Endothelial cell of umbilical vein (primary cell): Measurements from ENCODE around the gene STXBP2. TPM values are rescaled to one million over a fixed set of nuclear protein-coding genes. Genes with fewer than 3 reads are reported as not detected.
A peak's percentile ranks its signal among the peaks of the same experiment; 100 is the strongest.

Experiments
- BruUV-seq: library from RNA; stranded (reverse); fragments of 400-500 nt; replicated peaks from 2 replicates; lab custom pipeline; 2021; lab: Mats Ljungman, UMichigan
- CTCF ChIA-PET: fragments of 300-600, 350-600 bp; sonication (Branson Sonifier 250); formaldehyde crosslinking; loops from one replicate; lab custom pipeline; 2021; ENCODE audit warnings: antibody characterized with exemption, inconsistent platforms; lab: Charles Lee
- POLR2A ChIA-PET: fragments of 300-600, 350-600 bp; sonication (Branson Sonifier 250); formaldehyde crosslinking; loops from one replicate; lab custom pipeline; 2021; ENCODE audit warnings: antibody characterized with exemption, inconsistent platforms; lab: Charles Lee
- DNase-seq: peaks from one replicate; pipeline ENCODE4 v3.0.0-alpha.2; 2011; ENCODE audit warnings: low read depth, low spot score
- FAIRE-seq: peaks from 2 replicates; lab custom pipeline; 2011; peaks lifted over from hg19 to GRCh38; lab: Jason Lieb, UNC
- H2AFZ ChIP-seq: 2 replicates; pipeline ENCODE4 v1.6.0; 2012; ENCODE audit warnings: low read depth, low read length, control low read depth, inconsistent platforms
- H3K27ac ChIP-seq: 2 replicates; pipeline ENCODE4 v1.5.1; 2011; ENCODE audit warnings: low read depth, mild to moderate bottlenecking, control low read depth, low read length, moderate library complexity; ENCODE audit not compliant: insufficient read depth
- H3K27me3 ChIP-seq, 2 experiments: 2 replicates each; pipeline versions ENCODE4 v1.6.0 to v1.6.1; 2011; ENCODE audit warnings: low read length in 2 of 2, mixed read lengths in 1 of 2; ENCODE audit not compliant: control insufficient read depth in 2 of 2, insufficient read depth in 2 of 2
- H3K36me3 ChIP-seq, 2 experiments: 2 replicates in 1 of 2; 3 replicates in 1 of 2; pipeline ENCODE4 v1.5.1; 2011; ENCODE audit warnings: low read length in 2 of 2, mild to moderate bottlenecking in 1 of 2, moderate library complexity in 1 of 2; ENCODE audit not compliant: control insufficient read depth in 2 of 2, insufficient read depth in 2 of 2; ENCODE audit errors: extremely low read depth in 1 of 2
- H3K4me1 ChIP-seq: 3 replicates; pipeline ENCODE4 v1.5.1; 2011; ENCODE audit warnings: mild to moderate bottlenecking, low read length; ENCODE audit not compliant: control insufficient read depth, insufficient read depth; ENCODE audit errors: extremely low read depth
- H3K4me2 ChIP-seq: 2 replicates; pipeline ENCODE4 v1.6.1; 2011; ENCODE audit warnings: low read length, control low read depth, mixed read lengths; ENCODE audit not compliant: insufficient read depth
- H3K4me3 ChIP-seq, 3 experiments: fragments of 200-600 bp in 1 of 3; sonication (generic), shearing (Covaris generic) in 1 of 3; replicated peaks in 1 of 3; 2 replicates each; pipeline ENCODE4 v1.5.1; 2011 to 2016; ENCODE audit warnings: control low read depth in 3 of 3, low read length in 3 of 3, mild to moderate bottlenecking in 2 of 3, inconsistent platforms in 1 of 3, low read depth in 1 of 3, moderate library complexity in 1 of 3; ENCODE audit not compliant: insufficient read depth in 1 of 3
- H3K79me2 ChIP-seq: 2 replicates; pipeline ENCODE4 v1.6.0; 2012; ENCODE audit warnings: low read length, inconsistent platforms; ENCODE audit not compliant: control insufficient read depth, insufficient read depth
- H3K9ac ChIP-seq: replicated peaks from 2 replicates; pipeline ENCODE3; 2011; ENCODE audit warnings: low read length, control low read depth; ENCODE audit not compliant: insufficient read depth; ENCODE audit errors: extremely low read depth
- H3K9me1 ChIP-seq: replicated peaks from 3 replicates; pipeline ENCODE4 v1.6.0; 2011; ENCODE audit warnings: mild to moderate bottlenecking, low read length; ENCODE audit not compliant: control insufficient read depth, insufficient read depth; ENCODE audit errors: extremely low read depth
- H3K9me3 ChIP-seq: replicated peaks from 2 replicates; pipeline ENCODE4 v1.5.1; 2012; ENCODE audit warnings: low read length, inconsistent platforms; ENCODE audit not compliant: control insufficient read depth, insufficient read depth
- H4K20me1 ChIP-seq: replicated peaks from 2 replicates; pipeline ENCODE3; 2011; ENCODE audit warnings: mild to moderate bottlenecking, low read length; ENCODE audit not compliant: control insufficient read depth, insufficient read depth; ENCODE audit errors: extremely low read depth
- EZH2 ChIP-seq: IDR thresholded peaks from 2 replicates; pipeline ENCODE4 v1.6.1; 2012; ENCODE audit warnings: borderline replicate concordance, low read depth, mild to moderate bottlenecking, moderate library complexity, low read length, inconsistent platforms; ENCODE audit not compliant: severe bottlenecking
- FOS ChIP-seq: IDR thresholded peaks from 2 replicates; pipeline ENCODE4 v1.6.1; 2011; ENCODE audit warnings: mild to moderate bottlenecking, low read length, moderate library complexity, borderline replicate concordance; ENCODE audit not compliant: insufficient read depth
- GATA2 ChIP-seq: IDR thresholded peaks from 2 replicates; pipeline ENCODE4 v1.7.0; 2011; ENCODE audit warnings: low read depth, mild to moderate bottlenecking, moderate library complexity, mixed read lengths, low read length; ENCODE audit not compliant: insufficient read length, insufficient read depth
- JUN ChIP-seq: IDR thresholded peaks from 2 replicates; pipeline ENCODE4 v1.6.1; 2011; ENCODE audit warnings: borderline replicate concordance, low read depth; ENCODE audit not compliant: insufficient read length, insufficient read depth
- MYC ChIP-seq: IDR thresholded peaks from one replicate; pipeline ENCODE4 v1.6.1; 2011; ENCODE audit warnings: mild to moderate bottlenecking, low read depth, low read length
- POLR2A ChIP-seq: IDR thresholded peaks from 2 replicates; pipeline ENCODE4 v1.6.1; 2012; ENCODE audit warnings: low read depth, mild to moderate bottlenecking, control low read depth, low read length
- POLR2AphosphoS5 ChIP-seq: IDR thresholded peaks from 2 replicates; pipeline ENCODE4 v1.6.1; 2012; ENCODE audit warnings: low read depth, mild to moderate bottlenecking, control low read depth, low read length, moderate library complexity; ENCODE audit not compliant: insufficient read depth
- dilution Hi-C: fragments of 300-500 bp; cut with MboI; formaldehyde crosslinking; loops from one replicate; pipeline ENCODE4 v1.15.0; 2019; ENCODE audit warnings: low sequenced_read_pairs; ENCODE audit not compliant: extremely low pct_ligation_motif_present
- intact Hi-C: fragments of 100-400 bp; cut with micrococcal nuclease; formaldehyde crosslinking; loops from one replicate; pipeline ENCODE4 v1.10.0; 2022
- polyA plus RNA-seq, 4 experiments: library from polyadenylated mRNA; depleted of rRNA in 3 of 4; stranded (reverse) in 3 of 4; unstranded in 1 of 4; fragments of >200 nt; gene quantifications; 2 replicates each; pipeline versions ENCODE4 v1.2.1 to v1.2.3, GENCODE V29; 2011 to 2012; ENCODE audit warnings: missing spikeins in 1 of 4
- total RNA-seq: library from RNA; stranded (reverse); gene quantifications from 2 replicates; pipeline ENCODE4 v1.2.3, GENCODE V29; 2021
- TF ChIP-seq, protein P1 (sequence below): IDR thresholded peaks from 2 replicates; pipeline ENCODE4 v1.6.1; 2011; ENCODE audit not compliant: insufficient read depth, insufficient read length
- TF ChIP-seq, protein P2 (sequence below), 2 donors: IDR thresholded peaks; 1 replicate in 1 of 2; 2 replicates in 1 of 2; pipeline ENCODE4 v1.5.1; 2011; ENCODE audit warnings: low read length in 2 of 2, mild to moderate bottlenecking in 2 of 2, moderate library complexity in 2 of 2, control low read depth in 1 of 2, inconsistent platforms in 1 of 2, low read depth in 1 of 2; ENCODE audit not compliant: insufficient read depth in 1 of 2; ENCODE audit errors: extremely low read depth in 1 of 2

Gene STXBP2
- total and polyA plus RNA-seq, 2 donors (not counting 3 experiments of a cell fraction or from before 2014, with no cell fraction given) = 70.0 to 105 TPM

DNA sequence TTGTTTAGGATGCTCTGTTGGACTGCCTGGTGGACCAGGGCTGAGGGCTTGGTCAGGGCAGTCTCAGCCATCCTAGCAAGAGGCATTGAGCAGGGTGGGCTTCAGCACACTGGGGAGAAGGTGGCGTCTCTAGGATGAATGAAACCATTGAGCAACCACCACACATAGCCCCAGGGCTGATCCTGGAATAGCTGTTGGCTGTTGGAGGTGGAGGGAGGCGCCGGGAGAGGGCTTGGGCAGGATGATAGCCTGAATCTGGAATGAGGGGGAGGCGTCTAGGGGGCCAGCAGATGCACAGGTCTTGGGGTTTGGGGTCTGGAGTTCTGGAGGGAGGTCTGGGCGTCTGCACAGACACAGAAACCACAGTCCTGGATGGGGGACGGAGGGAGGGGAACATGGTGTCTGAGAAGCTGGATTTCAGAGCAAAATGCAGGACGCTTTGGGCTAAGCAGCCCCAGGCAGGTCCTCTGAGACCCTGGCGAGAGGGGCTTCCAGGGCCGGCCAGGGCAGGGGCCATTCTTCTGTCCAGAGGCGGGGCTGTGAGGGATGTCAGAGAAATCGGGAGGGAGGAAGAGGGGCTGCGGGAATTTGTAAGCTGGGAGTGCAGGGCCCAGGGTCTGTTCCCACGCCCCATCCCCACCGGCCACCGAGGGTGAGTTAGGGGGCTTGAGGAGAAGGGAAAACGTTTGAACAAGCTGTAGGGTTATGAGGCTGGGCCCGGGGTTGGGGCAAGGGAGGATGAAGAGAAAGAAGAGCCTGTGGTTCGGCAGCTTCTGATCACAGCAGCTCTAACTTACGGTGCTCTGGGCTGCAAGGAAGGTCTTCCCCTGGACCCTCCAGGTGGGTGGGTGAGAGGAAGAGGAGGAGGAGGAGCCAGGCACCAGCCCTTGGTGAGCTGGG lies 48.9 kb downstream of the STXBP2 start:
- no TSS peak for BruUV-seq
- no peaks in the 10 kb centered on the region for H4K20me1 ChIP-seq
- POLR2A ChIA-PET = no interaction called here

DNA sequence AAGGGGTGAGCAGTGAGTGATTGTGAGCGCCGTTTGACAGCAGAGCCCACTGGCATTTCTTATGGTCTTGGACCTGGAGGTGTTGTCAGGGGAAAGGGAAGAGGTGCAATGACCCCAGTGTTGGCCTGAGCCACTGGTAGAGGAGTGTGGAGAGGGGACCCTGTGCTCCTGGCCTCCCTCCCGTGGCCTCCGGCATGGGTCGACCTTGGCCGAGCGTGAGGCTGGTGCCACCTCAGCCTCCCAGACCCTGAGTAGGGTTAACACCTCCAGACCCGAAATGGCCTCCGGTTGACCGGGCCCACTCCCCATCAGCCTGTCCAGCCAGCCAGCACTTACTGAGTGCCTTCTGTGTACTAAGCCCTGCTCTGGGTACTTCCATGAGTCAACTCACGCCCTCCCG lies 50.3 kb downstream of the STXBP2 start:
- no peaks in the 10 kb centered on the region for H3K27me3 ChIP-seq
- H3K36me3 ChIP-seq = peaks cover 0 to 3% of the 10 kb centered on the region in 2 experiments
- DNase-seq (no peak), FAIRE-seq (no peak)
- no peak overlapping the region for H3K4me3 ChIP-seq
- no TSS peak for BruUV-seq
- no peak overlapping the region for H3K4me2 ChIP-seq
- H2AFZ ChIP-seq = no peak overlapping the region
- H3K4me1 ChIP-seq = no peaks in the 10 kb centered on the region
- H3K9ac ChIP-seq = no peak overlapping the region
- H3K79me2 ChIP-seq = peaks cover 7% of the 10 kb centered on the region
- ChIA-PET POLR2A (no interaction called here), CTCF (no interaction called here)
- TF ChIP-seq JUN (no peak), POLR2A (no peak), POLR2AphosphoS5 (no peak), FOS (no peak), EZH2 (no peak), GATA2 (no peak), MYC (no peak)
- TF ChIP-seq, protein P1, sequence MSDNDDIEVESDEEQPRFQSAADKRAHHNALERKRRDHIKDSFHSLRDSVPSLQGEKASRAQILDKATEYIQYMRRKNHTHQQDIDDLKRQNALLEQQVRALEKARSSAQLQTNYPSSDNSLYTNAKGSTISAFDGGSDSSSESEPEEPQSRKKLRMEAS = no peak
- TF ChIP-seq, protein P2, sequence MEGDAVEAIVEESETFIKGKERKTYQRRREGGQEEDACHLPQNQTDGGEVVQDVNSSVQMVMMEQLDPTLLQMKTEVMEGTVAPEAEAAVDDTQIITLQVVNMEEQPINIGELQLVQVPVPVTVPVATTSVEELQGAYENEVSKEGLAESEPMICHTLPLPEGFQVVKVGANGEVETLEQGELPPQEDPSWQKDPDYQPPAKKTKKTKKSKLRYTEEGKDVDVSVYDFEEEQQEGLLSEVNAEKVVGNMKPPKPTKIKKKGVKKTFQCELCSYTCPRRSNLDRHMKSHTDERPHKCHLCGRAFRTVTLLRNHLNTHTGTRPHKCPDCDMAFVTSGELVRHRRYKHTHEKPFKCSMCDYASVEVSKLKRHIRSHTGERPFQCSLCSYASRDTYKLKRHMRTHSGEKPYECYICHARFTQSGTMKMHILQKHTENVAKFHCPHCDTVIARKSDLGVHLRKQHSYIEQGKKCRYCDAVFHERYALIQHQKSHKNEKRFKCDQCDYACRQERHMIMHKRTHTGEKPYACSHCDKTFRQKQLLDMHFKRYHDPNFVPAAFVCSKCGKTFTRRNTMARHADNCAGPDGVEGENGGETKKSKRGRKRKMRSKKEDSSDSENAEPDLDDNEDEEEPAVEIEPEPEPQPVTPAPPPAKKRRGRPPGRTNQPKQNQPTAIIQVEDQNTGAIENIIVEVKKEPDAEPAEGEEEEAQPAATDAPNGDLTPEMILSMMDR (IDR thresholded peaks at IDR 0.05; ENCODE audit: extremely low read depth in 1 of 2, insufficient read depth in 1 of 2, low read depth in 1 of 2, low read length in 2 of 2) = no peak
- H3K27ac ChIP-seq = no peak overlapping the region
- intact Hi-C loops (no loop called here), dilution Hi-C loops (no loop called here)
- H4K20me1 ChIP-seq = no peaks in the 10 kb centered on the region
- H3K9me3 ChIP-seq = no peaks in the 10 kb centered on the region
- no peaks in the 10 kb centered on the region for H3K9me1 ChIP-seq

More for the DNA sequence above, 48.9 kb downstream of the STXBP2 start:
- DNase-seq (no peak), FAIRE-seq (no peak)
- dilution Hi-C loops = no loop called here
- Histone ChIP-seq H3K9me1 (no peaks in the 10 kb centered on the region), H3K4me3 (no peak overlapping the region), H3K27me3 (no peaks in the 10 kb centered on the region), H3K9me3 (no peaks in the 10 kb centered on the region), H3K79me2 (peaks cover 21% of the 10 kb centered on the region), H3K4me2 (no peak overlapping the region), H2AFZ (no peak overlapping the region), H3K27ac (no peak overlapping the region), H3K4me1 (peaks cover 7% of the 10 kb centered on the region), H3K36me3 (peaks cover 0 to 3% of the 10 kb centered on the region in 2 experiments), H3K9ac (no peak overlapping the region)
- CTCF ChIA-PET = interaction anchor here (0.6 to 1.7 kb wide), 5 partner anchors 113 to 319 kb away, joined by 3 to 7 read pairs (median 3); no protein-coding TSS in a partner anchor
- TF ChIP-seq, protein P1 = no peak
- TF ChIP-seq POLR2A = peak; percentile 10
- intact Hi-C loops = no loop called here
